Heart left ventricle (tissue), 13 donors: Measurements from ENCODE around the gene SMPD1.

Experiments
- CTCF ChIP-seq, 12 donors: fragments of 200-600 bp; sonication (generic) in 4 of 12; IDR thresholded peaks; one replicate each; pipeline versions ENCODE4 v1.5.0 to v1.8.0; 2018 to 2022; ENCODE audit warnings: antibody characterized with exemption in 12 of 12, mild to moderate bottlenecking in 5 of 12
- POLR2A ChIP-seq, 2 donors: fragments of 450-650 bp; IDR thresholded peaks; one replicate each; pipeline ENCODE4 v1.6.1; 2017; ENCODE audit warnings: antibody characterized with exemption in 2 of 2, mild to moderate bottlenecking in 2 of 2, moderate library complexity in 2 of 2
- donor health status: ischemic (EF 13 %, LVEDD 7.1; RV severe dilation, severe dysfunction).
- donor health status: DM: no; HTN: yes; CAD: no.
- donor health status: DM: no; HTN: no; CAD: no.
- donor health status: ischemic (EF 25% LVEDD 6.9; RV normal size, moderate dysfunction).
- donor health status: ischemic (EF 25% LVEDD 5.7; RV mildly dilated, moderate dysfunction).
- donor health status: ischemic (EF 35%, LVEDD 5.7; RV mildly dilated, moderate dysfunction).
- donor health status: nonischemic (EF 11% LVEDD 7.7; RV severe dilation, severe dysfunction).
- donor health status: DM: yes; HTN: yes; CAD: no.
- donor health status: PGD.
- donor health status: ischemic (EF 29% LVEDD 5.4; RV normal size, mild dysfunction).
- donor health status: nonischemic (EF 23%, LVEDD 6.1; RV moderate dilation, normal function).

- TF ChIP-seq POLR2A (IDR thresholded peaks at IDR 0.05) (no peak), CTCF (IDR thresholded peaks at IDR 0.05) (no peak)
Measured at GRCh38 chr11:6414874-6415328, 24.6 kb downstream of the SMPD1 start.
